GM19043 (cell line): Measurements from ENCODE around the gene GPAM.
"Not testable (repeated sequence)": the region's sequence is repeated elsewhere in the genome, so short reads cannot be mapped to it uniquely, and the experiment has no call there.

Experiments used
- ATAC-seq: cut with Tn5 transposase; IDR thresholded peaks from one replicate; pipeline ENCODE4 v1.9.1; 2021; ENCODE audit warnings: low read depth; ENCODE audit not compliant: unreplicated experiment

GPAM gene

GRCh38 chr10:112137154-112137987, 46.2 kb downstream of the GPAM start:
- ATAC-seq: peak; percentile 42

GRCh38 chr10:112136486-112137153, 46.9 kb downstream of the GPAM start:
- no peak for ATAC-seq

- ATAC-seq: no peak
Measured at GRCh38 chr10:112135604-112136003, 48.0 kb downstream of the GPAM start.

GRCh38 chr10:112132435-112132834, 51.1 kb downstream of the GPAM start:
- no peak for ATAC-seq

- ATAC-seq: no peak
Measured at GRCh38 chr10:112131996-112132395, 51.6 kb downstream of the GPAM start.

GRCh38 chr10:112131346-112131745, 52.2 kb downstream of the GPAM start:
- ATAC-seq: no peak

GRCh38 chr10:112126901-112127300, 56.7 kb downstream of the GPAM start:
- ATAC-seq: no peak

- no peak for ATAC-seq
Measured at GRCh38 chr10:112126172-112126571, 57.4 kb downstream of the GPAM start.

GRCh38 chr10:112124866-112125265, 58.7 kb downstream of the GPAM start:
- no peak for ATAC-seq

GRCh38 chr10:112122827-112123226, 60.7 kb downstream of the GPAM start:
- ATAC-seq: no peak

- ATAC-seq: no peak
Measured at GRCh38 chr10:112120491-112120890, 63.1 kb downstream of the GPAM start.

GRCh38 chr10:112115781-112116385, 67.7 kb downstream of the GPAM start:
- ATAC-seq: peak; percentile 80

- ATAC-seq: not testable (repeated sequence)
Measured at GRCh38 chr10:112109779-112110178, 73.8 kb downstream of the GPAM start.
